Endometrium (tissue), 2 donors: ENCODE results near the gene RAD23A.
"Not testable (repeated sequence)": the region's sequence is repeated elsewhere in the genome, so short reads cannot be mapped to it uniquely, and the experiment has no call there.

Experiments
- FAIRE-seq: peaks from 2 replicates; lab custom pipeline; 2012; peaks lifted over from hg19 to GRCh38; lab: Jason Lieb, UNC
- donor health status: control.
- donor health status: control.

RAD23A gene

DNA sequence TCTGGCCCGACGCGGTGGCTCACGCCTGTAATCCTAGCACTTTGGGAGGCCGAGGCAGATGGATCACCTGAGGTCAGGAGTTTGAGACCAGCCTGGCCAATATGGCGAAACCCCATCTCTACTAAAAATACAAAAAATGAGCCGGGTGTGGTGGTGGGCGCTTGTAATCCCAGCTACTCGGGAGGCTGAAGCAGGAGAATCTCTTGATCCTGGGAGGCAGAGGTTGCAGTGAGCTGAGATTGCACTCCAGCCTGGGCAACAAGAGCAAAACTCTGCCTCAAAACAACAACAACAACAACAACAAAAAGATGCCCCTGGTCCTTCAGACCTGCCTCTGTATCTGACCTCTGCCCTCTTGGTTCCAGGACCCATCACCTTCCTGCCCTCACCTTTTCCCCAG lies 9.9 kb downstream of the RAD23A start:
- not testable (repeated sequence) for FAIRE-seq

DNA sequence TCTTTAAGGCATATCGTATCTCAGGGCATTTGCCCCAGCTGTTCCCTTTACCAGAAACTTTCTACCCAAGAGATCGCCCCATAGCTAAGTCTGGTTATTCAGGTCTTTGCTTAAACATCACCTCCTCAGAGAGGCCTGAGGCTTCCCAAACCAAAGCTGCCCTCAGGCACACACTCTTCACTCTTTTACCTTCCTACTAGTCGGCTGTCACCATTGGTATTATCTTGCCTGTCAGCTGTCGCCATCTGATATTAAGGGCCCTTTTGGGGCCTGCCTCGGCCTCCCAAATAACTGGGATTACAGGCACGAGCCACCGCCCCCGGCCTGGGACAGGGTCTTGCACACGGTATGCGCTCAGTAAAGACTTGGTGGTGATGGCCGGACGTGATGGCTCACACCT lies 10.3 kb downstream of the RAD23A start:
- FAIRE-seq = no peak

GRCh38 chr19:12956446-12957388 lies 11.1 kb downstream of the RAD23A start, which contains the start of gene GADD45GIP1:
TSS of gene GADD45GIP1 (minus strand) at chr19:12957223. CDS start at chr19:12957212, 11 bp downstream.
- no peak for FAIRE-seq

DNA sequence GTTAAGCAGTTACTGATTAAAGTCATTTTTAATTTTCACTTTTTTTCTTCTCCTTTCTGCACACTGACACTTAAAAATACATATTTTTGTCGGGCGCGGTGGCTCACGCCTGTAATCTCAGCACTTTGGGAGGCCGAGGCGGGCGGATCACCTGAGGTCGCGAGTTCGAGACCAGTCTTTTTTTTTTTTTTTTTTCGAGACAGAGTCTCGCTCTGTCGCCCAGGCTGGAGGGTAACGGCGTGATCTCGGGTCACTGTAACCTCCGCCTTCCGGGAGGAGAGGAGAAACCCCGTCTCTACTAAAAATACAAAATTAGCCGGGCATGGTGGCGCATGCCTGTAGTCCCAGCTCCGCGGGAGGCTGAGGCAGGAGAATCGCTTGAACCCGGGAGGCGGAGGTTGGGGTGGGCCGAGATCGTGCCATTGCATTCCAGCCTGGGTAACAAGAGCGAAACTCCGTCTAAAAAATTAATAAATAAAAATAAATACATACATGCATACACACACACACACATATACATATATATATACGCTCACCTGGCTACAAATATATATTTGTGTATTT lies 11.8 kb downstream of the RAD23A start:
- not testable (repeated sequence) for FAIRE-seq

GRCh38 chr19:12959481-12959880 lies 13.8 kb downstream of the RAD23A start:
- no peak for FAIRE-seq

- no peak for FAIRE-seq
These were observed 19.6 kb downstream of the RAD23A start for GRCh38 chr19:12965017-12965811.

- no peak for FAIRE-seq
These were observed 20.1 kb downstream of the RAD23A start for GRCh38 chr19:12965812-12966135.

DNA sequence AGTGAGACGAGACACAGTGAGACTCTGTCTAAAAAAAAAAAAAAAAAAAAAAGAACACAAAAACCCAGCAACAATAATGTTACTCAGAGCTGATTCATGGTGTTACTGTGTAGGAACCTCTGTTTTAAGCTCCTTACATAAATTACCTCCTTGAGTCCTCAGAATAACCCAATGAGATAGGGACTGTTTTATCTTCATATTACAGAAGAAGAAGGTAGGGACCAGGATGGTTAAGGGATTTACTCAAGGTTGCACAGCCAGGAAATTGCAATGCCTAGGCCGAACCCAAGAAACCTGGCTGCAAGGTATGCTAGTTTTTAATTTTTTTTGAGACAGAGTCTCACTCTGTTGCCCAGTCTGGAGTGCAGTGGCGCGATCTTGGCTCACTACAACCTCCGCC lies 22.2 kb downstream of the RAD23A start:
- FAIRE-seq = no peak

DNA sequence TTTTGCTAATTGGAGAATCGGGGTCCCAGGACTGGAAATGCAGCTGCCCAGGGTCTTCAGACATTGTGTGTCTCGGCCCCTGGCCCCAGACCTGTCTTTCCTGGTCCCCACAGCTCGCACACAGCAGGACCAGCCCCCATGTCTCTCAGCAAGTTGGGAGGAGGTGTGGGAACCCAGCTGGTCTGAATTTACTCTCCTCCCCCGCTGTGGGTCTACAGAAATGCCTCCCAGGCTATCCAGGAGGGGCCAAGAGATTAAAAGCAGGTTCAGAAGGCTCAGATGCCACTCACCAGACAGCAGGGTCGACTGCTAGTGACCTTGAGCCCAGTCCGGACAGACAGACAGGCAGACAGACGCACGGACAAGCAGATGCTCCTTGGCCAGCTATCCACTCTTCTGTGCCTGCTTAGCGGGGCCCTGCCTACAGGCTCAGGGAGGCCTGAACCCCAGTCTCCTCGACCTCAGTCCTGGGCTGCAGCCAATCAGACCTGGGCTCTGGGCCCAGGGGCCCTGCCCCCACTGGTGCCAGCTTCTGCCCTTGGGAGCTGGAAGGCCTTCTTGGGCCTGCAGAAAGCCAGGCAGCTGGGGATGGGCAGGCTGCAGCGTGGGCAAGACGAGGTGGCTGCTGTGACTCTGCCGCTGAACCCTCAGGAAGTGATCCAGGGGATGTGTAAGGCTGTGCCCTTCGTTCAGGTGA lies 23.8 kb downstream of the RAD23A start, which contains the start of gene DAND5:
TSS of gene DAND5 (plus strand) at position 285 of the 697 bp plus-strand sequence. CDS start at position 370, 85 bp downstream.
- FAIRE-seq = no peak

GRCh38 chr19:12970070-12970820 lies 24.6 kb downstream of the RAD23A start:
- no peak for FAIRE-seq

GRCh38 chr19:12973236-12973635 lies 27.6 kb downstream of the RAD23A start:
- FAIRE-seq = no peak

DNA sequence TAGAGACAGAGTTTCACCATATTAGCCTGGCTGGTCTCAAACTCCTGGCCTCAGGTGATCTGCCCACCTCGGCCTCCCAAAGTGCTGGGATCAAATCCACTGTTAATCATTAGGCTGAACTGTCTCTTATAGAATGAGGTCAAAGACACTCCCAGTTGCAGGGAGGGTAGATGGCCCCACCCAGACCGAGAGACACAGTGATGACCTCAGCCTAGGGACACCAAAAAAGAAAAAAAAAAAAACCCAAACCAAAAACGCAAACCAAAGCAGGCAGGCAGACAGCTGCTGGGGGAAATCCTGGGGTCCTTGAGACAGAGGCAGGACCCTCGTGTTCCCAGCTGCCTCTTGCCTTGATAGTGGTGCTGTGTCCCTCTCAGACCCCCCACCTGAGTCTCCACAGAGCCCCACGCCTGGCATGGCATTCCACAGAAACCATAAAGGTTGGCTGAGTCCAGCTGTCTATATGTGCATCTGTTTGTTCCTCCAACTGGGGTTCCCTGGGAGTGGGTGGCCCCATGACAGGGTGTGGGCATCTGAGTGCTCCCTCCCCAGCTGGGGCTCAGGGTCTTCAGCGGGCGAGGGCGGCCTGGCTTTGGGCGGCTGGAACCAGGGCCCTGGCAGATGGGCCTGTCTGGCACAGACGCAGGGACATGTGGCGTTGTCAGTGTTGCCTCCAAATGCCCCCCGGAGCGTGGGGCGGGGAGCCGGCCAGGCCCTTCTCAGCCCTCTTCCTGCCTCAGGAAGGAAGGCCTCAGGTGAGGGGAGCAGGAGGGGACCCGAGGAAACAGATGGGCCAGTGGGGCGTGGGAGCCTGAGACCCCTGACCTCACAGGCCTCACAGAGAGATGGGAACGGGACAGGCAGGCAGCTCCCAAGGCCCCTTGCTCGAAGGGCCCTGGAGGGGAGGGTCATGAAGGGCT lies 28.9 kb downstream of the RAD23A start:
- no peak for FAIRE-seq

- no peak for FAIRE-seq
These were observed 29.6 kb downstream of the RAD23A start for GRCh38 chr19:12975221-12975741.

GRCh38 chr19:12976109-12976508 lies 30.4 kb downstream of the RAD23A start:
- not testable (repeated sequence) for FAIRE-seq

GRCh38 chr19:12979974-12980373 lies 34.3 kb downstream of the RAD23A start:
- no peak for FAIRE-seq

DNA sequence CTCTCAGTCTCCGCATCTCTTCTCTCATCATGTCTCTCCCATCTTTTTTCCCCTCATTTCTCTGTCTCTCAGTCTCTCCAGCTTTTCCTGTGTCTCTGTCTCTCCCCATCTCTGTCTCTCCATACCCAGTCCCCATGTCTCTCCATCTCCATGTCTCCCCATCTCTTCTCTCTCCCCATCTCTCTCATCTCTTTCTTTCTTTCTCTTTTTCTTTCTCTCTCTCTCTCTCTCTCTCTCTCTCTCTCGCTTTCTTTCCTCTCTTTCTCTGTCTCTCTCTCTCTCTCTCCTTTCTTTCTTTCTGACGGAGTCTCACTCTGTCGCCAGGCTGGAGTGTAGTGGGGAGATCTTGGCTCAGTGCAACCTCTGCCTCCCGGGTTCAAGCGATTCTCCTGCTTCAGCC lies 37.0 kb downstream of the RAD23A start:
- FAIRE-seq = no peak

DNA sequence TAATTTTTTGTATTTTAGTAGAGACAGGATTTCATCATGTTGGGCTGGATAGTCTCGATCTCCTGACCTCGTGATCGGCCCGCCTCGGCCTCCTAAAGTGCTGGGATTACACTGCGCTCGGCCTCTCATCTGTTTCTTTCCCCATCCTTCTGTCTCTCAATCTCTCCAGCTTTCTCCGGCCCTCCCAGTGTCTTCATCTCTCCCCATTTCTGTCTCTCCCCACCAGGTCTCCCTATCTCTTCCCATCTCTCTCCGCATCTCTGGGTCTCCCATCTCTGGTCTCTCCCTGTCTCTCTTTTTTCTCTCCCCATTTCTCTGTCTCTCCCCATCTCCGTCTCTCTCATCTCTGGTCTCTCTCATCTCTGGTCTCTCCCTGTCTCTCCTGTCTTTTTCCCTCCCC lies 37.4 kb downstream of the RAD23A start:
- no peak for FAIRE-seq

DNA sequence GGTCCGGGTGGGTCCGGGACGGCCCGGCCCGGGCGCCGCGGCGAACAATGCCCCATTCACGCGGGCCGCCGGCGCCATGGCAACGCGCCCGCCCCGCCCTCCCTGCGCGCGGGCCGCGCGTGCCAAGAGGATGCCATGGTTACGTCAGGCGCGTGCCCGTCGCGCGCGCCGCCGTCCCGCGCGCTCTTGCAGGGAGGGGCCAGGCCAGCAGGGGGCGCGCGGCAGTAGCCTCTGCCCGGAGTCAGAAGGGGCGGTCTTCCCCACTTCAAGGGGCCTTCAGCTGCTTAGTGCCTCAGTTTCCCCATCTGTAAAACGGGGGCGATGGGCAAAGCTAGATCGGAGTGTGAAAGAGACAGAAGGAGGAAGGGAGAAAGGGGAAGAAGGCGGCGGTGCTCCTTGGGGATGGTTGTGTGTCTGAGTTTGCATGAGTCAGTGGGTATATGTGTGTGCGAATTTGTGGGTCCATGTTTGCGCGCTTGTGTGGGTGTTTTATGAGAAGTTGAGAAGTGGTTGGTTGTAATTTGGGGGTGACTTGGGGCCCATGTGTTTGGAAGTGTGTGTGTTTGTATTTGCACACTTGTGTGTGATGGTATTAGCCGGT lies 38.0 kb downstream of the RAD23A start:
- no peak for FAIRE-seq

- FAIRE-seq = no peak
These were observed 38.5 kb downstream of the RAD23A start for GRCh38 chr19:12984143-12984627.
